Thyroid gland (tissue), 4 donors: ENCODE measurements around the gene ZFYVE1. TPM values are rescaled to one million over a fixed set of nuclear protein-coding genes. Genes with fewer than 3 reads are reported as not detected.

Source experiments
- DNase-seq, 2 donors: peaks; one replicate each; pipeline ENCODE4 v3.0.0-alpha.2; 2019
- H3K27ac ChIP-seq, 3 donors: fragments of 200-600 bp; sonication (generic); 1 replicate in 2 of 3; 2 replicates in 1 of 3; pipeline ENCODE4 v1.5.1; 2016 to 2019; ENCODE audit warnings: mild to moderate bottlenecking in 1 of 3, moderate library complexity in 1 of 3
- H3K27me3 ChIP-seq: fragments of 200-600 bp; sonication (generic); one replicate; pipeline ENCODE4 v1.5.1; 2019
- H3K36me3 ChIP-seq, 2 donors: fragments of 200-600 bp; sonication (generic); one replicate each; pipeline ENCODE4 v1.5.1; 2016 to 2019
- H3K4me1 ChIP-seq, 2 donors: fragments of 200-600 bp; sonication (generic); one replicate each; pipeline ENCODE4 v1.5.1; 2017 to 2019
- H3K4me3 ChIP-seq, 3 donors: fragments of 200-600 bp; sonication (generic); replicated peaks in 1 of 3; 1 replicate in 2 of 3; 2 replicates in 1 of 3; pipeline ENCODE4 v1.5.1; 2016; ENCODE audit warnings: mild to moderate bottlenecking in 1 of 3
- H3K9me3 ChIP-seq: fragments of 200-600 bp; sonication (generic); one replicate; pipeline ENCODE4 v1.5.1; 2017
- POLR2A ChIP-seq, 2 donors: fragments of 450-650 bp; IDR thresholded peaks; one replicate each; pipeline ENCODE4 v1.6.1; 2017; ENCODE audit warnings: antibody characterized with exemption in 2 of 2, mild to moderate bottlenecking in 2 of 2, moderate library complexity in 1 of 2
- WGBS, 2 donors: methylation state at CpG; one replicate each; pipeline ENCODE4 v1.1.5; 2017; 5-methylcytosine and 5-hydroxymethylcytosine counted together
- intact Hi-C: fragments of 100-400 bp; cut with DNase I; formaldehyde crosslinking; loops from one replicate; pipeline ENCODE4 v1.15.1; 2023
- total RNA-seq, 4 donors: library from RNA; depleted of rRNA; stranded (reverse); fragments of >200 nt; gene quantifications; one replicate each; pipeline ENCODE4 v1.2.3, GENCODE V29; 2016
- TF ChIP-seq, protein P1 (sequence below), 6 experiments: fragments of 200-600 bp in 3 of 6; fragments of 450-650 bp in 3 of 6; sonication (generic) in 3 of 6; IDR thresholded peaks; one replicate each; pipeline ENCODE4 v1.5.1; 2016 to 2019; ENCODE audit warnings: antibody characterized with exemption in 6 of 6, mild to moderate bottlenecking in 2 of 6, inconsistent platforms in 1 of 6, moderate library complexity in 1 of 6

Gene ZFYVE1
- total RNA-seq, 4 donors from 2014 or later, result 21.9 to 29.2 (median 27.1) TPM

DNA sequence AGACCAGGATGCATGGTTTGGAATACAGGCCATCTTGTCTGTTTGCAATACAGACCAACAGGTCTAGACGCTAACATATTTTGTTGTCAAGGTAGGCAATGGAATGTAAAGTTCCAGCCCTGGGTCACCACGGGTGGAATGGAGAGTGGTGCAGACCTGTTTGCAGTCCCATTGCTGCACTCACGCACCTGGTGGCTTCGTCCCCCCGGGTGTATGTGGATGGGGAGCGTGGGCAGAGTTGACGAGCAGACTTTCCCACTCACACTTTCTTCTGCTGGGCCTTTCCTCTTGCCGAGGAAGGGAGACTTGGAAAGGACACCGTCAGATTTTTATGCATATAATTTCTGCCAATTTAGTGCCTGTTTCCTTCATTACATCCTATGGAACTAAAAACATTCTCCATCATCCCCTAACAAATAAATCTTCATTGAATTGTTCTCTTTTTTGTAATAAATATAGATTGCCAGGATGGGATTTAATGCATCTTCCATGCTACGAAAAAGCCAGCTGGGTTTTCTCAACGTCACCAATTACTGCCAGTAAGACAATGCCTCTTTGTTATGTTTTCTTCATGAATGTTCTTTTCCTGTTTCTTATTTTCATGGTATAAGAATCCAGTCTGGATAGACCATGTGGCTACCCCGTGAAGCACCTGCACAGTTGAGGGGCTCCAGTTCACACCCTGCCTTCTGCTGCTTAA is 85.5 kb downstream of the ZFYVE1 start:
- Histone ChIP-seq H3K4me3 (no peak overlapping the region), H3K27ac (no peak overlapping the region), H3K4me1 (no peaks in the 10 kb centered on the region), H3K9me3 (no peaks in the 10 kb centered on the region), H3K36me3 (peaks cover 47 to 49% of the 10 kb centered on the region in 2 donors), H3K27me3 (no peaks in the 10 kb centered on the region)
- intact Hi-C loops, result loop anchor here (10.0 kb wide), 1 partner anchor 47 kb away; the partner anchor contains the start of gene DPF3
- 86 to 91% methylated on average over 12 of the region's 12 CpGs for WGBS, 2 donors
- no peak for DNase-seq
- TF ChIP-seq POLR2A (IDR thresholded peaks at IDR 0.05), result no peak
- TF ChIP-seq, protein P1, sequence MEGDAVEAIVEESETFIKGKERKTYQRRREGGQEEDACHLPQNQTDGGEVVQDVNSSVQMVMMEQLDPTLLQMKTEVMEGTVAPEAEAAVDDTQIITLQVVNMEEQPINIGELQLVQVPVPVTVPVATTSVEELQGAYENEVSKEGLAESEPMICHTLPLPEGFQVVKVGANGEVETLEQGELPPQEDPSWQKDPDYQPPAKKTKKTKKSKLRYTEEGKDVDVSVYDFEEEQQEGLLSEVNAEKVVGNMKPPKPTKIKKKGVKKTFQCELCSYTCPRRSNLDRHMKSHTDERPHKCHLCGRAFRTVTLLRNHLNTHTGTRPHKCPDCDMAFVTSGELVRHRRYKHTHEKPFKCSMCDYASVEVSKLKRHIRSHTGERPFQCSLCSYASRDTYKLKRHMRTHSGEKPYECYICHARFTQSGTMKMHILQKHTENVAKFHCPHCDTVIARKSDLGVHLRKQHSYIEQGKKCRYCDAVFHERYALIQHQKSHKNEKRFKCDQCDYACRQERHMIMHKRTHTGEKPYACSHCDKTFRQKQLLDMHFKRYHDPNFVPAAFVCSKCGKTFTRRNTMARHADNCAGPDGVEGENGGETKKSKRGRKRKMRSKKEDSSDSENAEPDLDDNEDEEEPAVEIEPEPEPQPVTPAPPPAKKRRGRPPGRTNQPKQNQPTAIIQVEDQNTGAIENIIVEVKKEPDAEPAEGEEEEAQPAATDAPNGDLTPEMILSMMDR (IDR thresholded peaks at IDR 0.05), result no peak

DNA sequence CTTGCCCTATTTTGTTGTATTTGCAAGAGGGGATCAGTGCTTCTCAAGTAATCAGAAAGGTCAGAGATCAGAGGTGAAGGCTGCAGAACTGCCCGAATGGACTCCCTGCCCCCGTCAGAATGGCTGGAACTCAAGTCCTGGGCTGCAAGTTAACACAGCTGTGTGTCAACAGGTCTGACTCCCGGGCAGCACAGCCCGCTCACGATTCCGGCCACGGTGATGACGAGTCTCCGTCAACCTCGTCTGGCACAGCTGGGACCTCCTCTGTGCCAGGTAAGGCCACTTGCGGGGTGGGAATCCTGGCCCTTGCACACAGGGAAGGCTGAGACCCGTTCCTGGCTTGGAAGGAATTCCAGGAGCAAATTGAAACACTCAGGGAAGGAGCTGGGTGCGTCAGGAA is 87.3 kb downstream of the ZFYVE1 start:
- H3K27me3 ChIP-seq, result no peaks in the 10 kb centered on the region
- no peak overlapping the region for H3K4me3 ChIP-seq
- TF ChIP-seq, protein P1 (IDR thresholded peaks at IDR 0.05), result no peak
- 75 to 84% methylated on average over 5 to 13 of the region's 13 CpGs for WGBS, 2 donors
- H3K9me3 ChIP-seq, result no peaks in the 10 kb centered on the region
- no peak for DNase-seq
- H3K27ac ChIP-seq, result no peak overlapping the region
- H3K4me1 ChIP-seq, result no peaks in the 10 kb centered on the region
- H3K36me3 ChIP-seq, result peaks cover 47 to 48% of the 10 kb centered on the region in 2 donors
- intact Hi-C loops, result loop anchor here (10.0 kb wide), 1 partner anchor 45 kb away; the partner anchor contains the start of gene DPF3

DNA sequence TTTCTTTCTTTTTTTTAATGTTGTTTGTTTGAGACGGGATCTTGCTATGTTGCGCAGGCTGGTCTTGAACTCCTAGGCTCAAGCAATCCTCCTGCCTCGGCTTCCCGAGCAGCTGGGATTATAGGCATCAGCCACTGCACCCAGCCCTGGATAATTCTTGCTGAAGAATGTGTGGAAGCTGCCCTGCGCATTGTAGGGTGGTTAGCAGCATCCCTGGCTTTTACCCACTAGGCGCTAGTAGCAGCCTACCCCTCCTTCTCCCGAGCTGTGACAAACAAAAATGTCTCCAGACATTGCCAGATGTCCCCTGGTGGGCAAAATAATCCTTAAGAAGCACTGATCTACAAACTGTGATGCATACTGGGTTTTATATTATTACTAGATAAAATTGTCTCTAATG is 94.0 kb downstream of the ZFYVE1 start:
- peaks cover 0 to under 1% of the 10 kb centered on the region in 2 donors for H3K4me1 ChIP-seq
- no peak overlapping the region for H3K4me3 ChIP-seq
- no peaks in the 10 kb centered on the region for H3K9me3 ChIP-seq
- intact Hi-C loops, result no loop called here
- H3K27me3 ChIP-seq, result no peaks in the 10 kb centered on the region
- WGBS, 2 donors, result 86 to 91% methylated on average over 7 of the region's 7 CpGs
- H3K27ac ChIP-seq, result no peak overlapping the region
- no peak for DNase-seq
- TF ChIP-seq POLR2A (IDR thresholded peaks at IDR 0.05), result no peak
- TF ChIP-seq, protein P1 (IDR thresholded peaks at IDR 0.05), result no peak
- peaks cover under 1 to 1% of the 10 kb centered on the region in 2 donors for H3K36me3 ChIP-seq

DNA sequence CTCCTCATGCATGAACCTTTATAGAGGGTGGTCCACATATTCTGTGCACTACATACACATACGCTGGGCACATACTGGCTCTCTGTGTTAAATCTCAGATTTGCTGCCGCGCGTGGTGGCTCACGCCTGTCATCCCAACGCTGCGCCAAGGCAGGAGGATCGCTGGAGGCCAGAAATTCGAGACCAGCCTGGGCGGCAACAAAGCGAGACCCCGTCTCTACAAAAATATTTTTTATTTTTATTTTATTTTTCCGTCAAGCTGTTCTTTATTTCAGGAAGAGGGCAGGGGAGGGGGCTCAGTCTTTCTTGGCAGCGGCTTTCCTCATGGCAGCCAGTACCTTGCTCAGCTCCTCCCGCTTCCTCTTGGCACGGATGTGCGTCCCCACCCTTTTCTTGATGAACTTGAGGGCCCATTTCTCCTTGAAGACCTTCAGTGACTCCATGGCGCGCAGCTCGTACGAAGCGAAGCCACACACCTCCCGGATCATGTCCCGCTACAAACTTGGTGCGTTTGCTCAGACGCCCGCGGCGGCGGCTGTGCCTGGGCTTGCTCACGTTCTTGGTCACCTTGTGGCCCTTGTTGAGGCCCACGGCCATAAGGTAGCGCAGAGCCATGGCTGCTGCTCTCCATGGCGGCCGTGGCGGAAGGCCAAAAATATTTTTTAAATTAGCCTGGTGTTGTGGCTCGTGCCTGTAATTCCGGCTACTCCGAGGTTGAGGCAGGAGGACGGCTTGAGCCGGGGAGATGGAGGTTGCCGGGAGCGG is 97.4 kb downstream of the ZFYVE1 start:
- intact Hi-C loops, result no loop called here
- H3K36me3 ChIP-seq, result no peaks in the 10 kb centered on the region
- peak overlapping the region in 1 of 3 donors; percentile 17 for H3K27ac ChIP-seq
- peaks cover 10 to 17% of the 10 kb centered on the region in 2 donors for H3K4me1 ChIP-seq
- WGBS, 2 donors, result 87 to 92% methylated on average over 43 of the region's 43 CpGs
- no peak for DNase-seq
- H3K9me3 ChIP-seq, result no peaks in the 10 kb centered on the region
- H3K27me3 ChIP-seq, result no peaks in the 10 kb centered on the region
- no peak overlapping the region for H3K4me3 ChIP-seq
- TF ChIP-seq, protein P1 (IDR thresholded peaks at IDR 0.05), result no peak
- no peak for TF ChIP-seq POLR2A (IDR thresholded peaks at IDR 0.05)

DNA sequence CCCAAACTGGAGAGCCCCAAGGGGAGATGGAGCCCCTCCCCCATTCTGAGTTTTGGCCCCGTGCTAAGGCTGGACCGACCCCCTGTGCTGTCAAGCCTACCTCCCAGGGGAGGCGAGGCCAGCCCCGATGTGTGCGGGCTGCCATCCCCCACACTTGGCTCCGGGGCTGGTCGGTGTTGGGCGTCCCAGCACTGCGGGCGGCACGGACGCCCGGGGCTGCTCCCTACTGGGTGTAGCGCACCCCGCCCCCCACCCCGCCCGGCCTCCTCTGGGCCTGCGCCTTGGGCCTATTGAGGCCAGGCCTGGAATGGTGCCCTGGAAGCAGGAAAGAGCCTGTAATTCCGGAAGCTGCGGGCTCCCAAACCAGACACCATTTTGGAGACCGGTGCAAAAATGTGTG is 98.0 kb downstream of the ZFYVE1 start:
- intact Hi-C loops, result no loop called here
- 86 to 96% methylated on average over 3 of the region's 21 CpGs for WGBS, 2 donors

More for the DNA sequence above, 98.0 kb downstream of the ZFYVE1 start:
- Histone ChIP-seq H3K27me3 (no peaks in the 10 kb centered on the region), H3K4me3 (no peak overlapping the region), H3K9me3 (no peaks in the 10 kb centered on the region), H3K4me1 (peaks cover 17 to 22% of the 10 kb centered on the region in 2 donors), H3K36me3 (no peaks in the 10 kb centered on the region), H3K27ac (peak overlapping the region in 1 of 3 donors; percentile 17)
- no peak for TF ChIP-seq POLR2A (IDR thresholded peaks at IDR 0.05)
- TF ChIP-seq, protein P1 (IDR thresholded peaks at IDR 0.05), result no peak
- no peak for DNase-seq
